CD4-positive, alpha-beta memory T cell (primary cell): ENCODE measurements around the gene TMEM182. TPM values are rescaled to one million over a fixed set of nuclear protein-coding genes. Genes with fewer than 3 reads are reported as not detected.

Experiments
- CTCF ChIA-PET: fragments of 350-600 bp; sonication (Branson Sonifier 250); formaldehyde crosslinking; loops from one replicate; lab custom pipeline; 2021; ENCODE audit warnings: inconsistent platforms; ENCODE audit not compliant: partially characterized antibody; lab: Charles Lee
- POLR2A ChIA-PET: fragments of 350-600 bp; sonication (Branson Sonifier 250); formaldehyde crosslinking; loops from one replicate; lab custom pipeline; 2021; ENCODE audit not compliant: partially characterized antibody; lab: Charles Lee
- DNase-seq, 5 donors: peaks; one replicate each; pipeline versions ENCODE4 v3.0.0 to v3.0.0-alpha.2; 2020 to 2022; ENCODE audit warnings: mixed read lengths in 1 of 5
- H3K27ac ChIP-seq: one replicate; pipeline ENCODE4 v1.7.0; 2013; ENCODE audit warnings: low read depth, low read length
- H3K27me3 ChIP-seq: 2 replicates; pipeline ENCODE4 v1.7.0; 2013; ENCODE audit warnings: mild to moderate bottlenecking, low read length, moderate library complexity; ENCODE audit not compliant: insufficient read depth
- H3K36me3 ChIP-seq: 2 replicates; pipeline ENCODE4 v1.7.0; 2013; ENCODE audit warnings: mild to moderate bottlenecking, low read length, moderate library complexity; ENCODE audit not compliant: insufficient read depth
- H3K4me1 ChIP-seq: 2 replicates; pipeline ENCODE4 v1.7.0; 2013; ENCODE audit warnings: mild to moderate bottlenecking, low read length, moderate library complexity; ENCODE audit not compliant: insufficient read depth
- H3K4me3 ChIP-seq, 2 donors: one replicate each; pipeline ENCODE4 v1.7.0; 2013; ENCODE audit warnings: low read length in 2 of 2, mild to moderate bottlenecking in 1 of 2
- H3K9me3 ChIP-seq, 2 donors: one replicate each; pipeline ENCODE4 v1.7.0; 2013; ENCODE audit warnings: low read length in 2 of 2, control low read depth in 1 of 2; ENCODE audit not compliant: control insufficient read depth in 1 of 2
- H3K27ac Mint-ChIP-seq, 7 donors: one replicate each; pipeline ENCODE4 v1.8.0; 2020 to 2021; ENCODE audit warnings: mixed read lengths in 7 of 7, mild to moderate bottlenecking in 6 of 7, inconsistent platforms in 3 of 7, moderate library complexity in 3 of 7
- H3K27me3 Mint-ChIP-seq, 2 donors: one replicate each; pipeline ENCODE4 v1.8.0; 2020 to 2021; ENCODE audit warnings: mixed read lengths in 2 of 2
- H3K36me3 Mint-ChIP-seq, 2 donors: one replicate each; pipeline ENCODE4 v1.8.0; 2020 to 2021; ENCODE audit warnings: mixed read lengths in 2 of 2, inconsistent platforms in 1 of 2, mild to moderate bottlenecking in 1 of 2
- H3K4me1 Mint-ChIP-seq, 4 donors: one replicate each; pipeline ENCODE4 v1.8.0; 2020 to 2021; ENCODE audit warnings: mixed read lengths in 4 of 4, mild to moderate bottlenecking in 1 of 4
- H3K4me3 Mint-ChIP-seq, 8 donors: one replicate each; pipeline ENCODE4 v1.8.0; 2020 to 2021; ENCODE audit warnings: mixed read lengths in 8 of 8, mild to moderate bottlenecking in 7 of 8, moderate library complexity in 6 of 8, inconsistent platforms in 3 of 8
- H3K9me3 Mint-ChIP-seq, 8 donors: one replicate each; pipeline ENCODE4 v1.8.0; 2020 to 2021; ENCODE audit warnings: mixed read lengths in 8 of 8, mild to moderate bottlenecking in 5 of 8, inconsistent platforms in 3 of 8, moderate library complexity in 1 of 8
- intact Hi-C: fragments of 100-400 bp; cut with micrococcal nuclease; formaldehyde crosslinking; loops from one replicate; pipeline ENCODE4 v1.15.1; 2023
- polyA plus RNA-seq, 2 donors: library from polyadenylated mRNA; unstranded; fragments of 300-500 nt; fragmentation: Illumina TruSeq; gene quantifications; one replicate each; pipeline ENCODE4 v1.2.3, GENCODE V29; 2021
- total RNA-seq, 2 experiments: library from RNA; stranded (reverse); gene quantifications; one replicate each; pipeline ENCODE4 v1.2.3, GENCODE V29; 2021

TMEM182 gene
- total and polyA plus RNA-seq, 4 experiments from 2014 or later = 3.9 to 6.4 (median 5.1) TPM

DNA sequence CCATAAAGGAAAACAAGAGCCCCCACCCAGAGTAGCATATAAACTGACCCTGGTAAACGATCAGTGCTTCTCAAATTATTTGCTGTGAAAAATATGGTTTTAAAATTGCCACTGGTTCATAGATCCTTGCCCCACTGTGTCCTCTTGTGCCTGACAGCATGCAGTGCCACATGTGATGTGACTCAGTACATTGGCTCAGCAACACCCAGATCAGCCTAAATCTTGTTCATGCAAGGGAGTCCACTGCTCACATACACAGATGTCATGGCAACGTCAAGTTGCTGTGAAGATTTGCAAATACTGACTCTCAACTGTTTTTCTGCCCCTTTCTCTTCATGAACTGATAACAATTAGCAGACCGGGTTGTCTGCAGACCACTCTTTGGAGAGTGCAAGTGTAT lies 91.0 kb downstream of the TMEM182 start:
- CTCF ChIA-PET = interaction anchor here (4.4 kb wide), 1 partner anchor 12 kb away, joined by 25 read pairs; no protein-coding TSS in a partner anchor
- intact Hi-C loops = no loop called here
- Histone ChIP-seq H3K36me3 (no peaks in the 10 kb centered on the region), H3K9me3 (no peaks in the 10 kb centered on the region), H3K4me1 (no peaks in the 10 kb centered on the region), H3K27ac (no peak overlapping the region), H3K27me3 (no peaks in the 10 kb centered on the region), H3K4me3 (no peak overlapping the region)
- Mint-ChIP-seq H3K27me3 (peaks cover 10 to 11% of the 10 kb centered on the region in 2 donors), H3K27ac (no peak overlapping the region), H3K4me1 (no peaks in the 10 kb centered on the region), H3K4me3 (no peak overlapping the region), H3K36me3 (peaks cover 0 to 12% of the 10 kb centered on the region in 2 donors), H3K9me3 (peaks cover 0 to 14% (median 6%) of the 10 kb centered on the region in 8 donors)
- no peak for DNase-seq
- POLR2A ChIA-PET = no interaction called here

Other genes starting within 250 kb of the TMEM182 start
- gene SLC9A2, start 142.5 kb upstream of the TMEM182 start, total RNA-seq = not detected
- gene SLC9A2, start 142.5 kb upstream of the TMEM182 start, polyA plus RNA-seq = not detected